Endodermal cell (in vitro differentiated cells): ENCODE measurements around the gene CCDC160. TPM values are rescaled to one million over a fixed set of nuclear protein-coding genes. Genes with fewer than 3 reads are reported as not detected.
A peak's percentile ranks its signal among the peaks of the same experiment; 100 is the strongest.

Experiments used
- DNase-seq: peaks from one replicate; pipeline ENCODE4 v3.0.0-alpha.2; 2017
- H3K27ac ChIP-seq: 2 replicates; pipeline ENCODE4 v1.5.1; 2013; ENCODE audit warnings: mild to moderate bottlenecking, low read depth, low read length, moderate library complexity
- H3K27me3 ChIP-seq: 2 replicates; pipeline ENCODE4 v1.6.1; 2013; ENCODE audit warnings: mild to moderate bottlenecking, low read length, moderate library complexity; ENCODE audit not compliant: insufficient read depth, control insufficient read depth, poor library complexity, severe bottlenecking
- H3K36me3 ChIP-seq: 2 replicates; pipeline ENCODE4 v1.7.0; 2013; ENCODE audit warnings: mild to moderate bottlenecking, low read length, moderate library complexity; ENCODE audit not compliant: control insufficient read depth, insufficient read depth
- H3K4me1 ChIP-seq: one replicate; pipeline ENCODE4 v1.7.0; 2013; ENCODE audit warnings: low read length; ENCODE audit not compliant: control insufficient read depth, insufficient read depth
- H3K4me3 ChIP-seq: 2 replicates; pipeline ENCODE4 v1.5.1; 2013; ENCODE audit warnings: mild to moderate bottlenecking, low read length, moderate library complexity
- H3K9ac ChIP-seq: 2 replicates; pipeline ENCODE4 v1.6.1; 2013; ENCODE audit warnings: mild to moderate bottlenecking, low read length, moderate library complexity; ENCODE audit not compliant: poor library complexity, severe bottlenecking; ENCODE audit errors: extremely low read depth
- H3K9me3 ChIP-seq: 2 replicates; pipeline ENCODE4 v1.6.1; 2013; ENCODE audit warnings: mild to moderate bottlenecking, low read length, moderate library complexity; ENCODE audit not compliant: control insufficient read depth
- H3K27ac Mint-ChIP-seq: 2 replicates; pipeline ENCODE4 v1.8.0; 2020; ENCODE audit warnings: mixed read lengths
- H3K27me3 Mint-ChIP-seq: 2 replicates; pipeline ENCODE4 v1.8.0; 2021; ENCODE audit warnings: mild to moderate bottlenecking, mixed read lengths; ENCODE audit not compliant: insufficient read depth
- H3K36me3 Mint-ChIP-seq: 2 replicates; pipeline ENCODE4 v1.8.0; 2020; ENCODE audit warnings: low read depth, mixed read lengths
- H3K4me1 Mint-ChIP-seq: 2 replicates; pipeline ENCODE4 v1.8.0; 2020; ENCODE audit warnings: mixed read lengths
- H3K4me3 Mint-ChIP-seq: 2 replicates; pipeline ENCODE4 v1.8.0; 2020; ENCODE audit warnings: mild to moderate bottlenecking, moderate library complexity, mixed read lengths
- H3K9me3 Mint-ChIP-seq: 2 replicates; pipeline ENCODE4 v1.8.0; 2020; ENCODE audit warnings: mild to moderate bottlenecking, mixed read lengths
- CTCF ChIP-seq: fragments of 200-600 bp; sonication (generic); conservative IDR thresholded peaks from 2 replicates; pipeline ENCODE4 v1.5.0; 2021; ENCODE audit warnings: antibody characterized with exemption, mild to moderate bottlenecking
- WGBS, 2 experiments: methylation state at CpG; one replicate each; pipeline versions ENCODE4 v1.1.5 to v1.1.7; 2013; ENCODE audit warnings: missing lambda C conversion rate in 2 of 2, mixed read lengths in 1 of 2; ENCODE audit not compliant: insufficient coverage in 1 of 2, insufficient read length in 1 of 2; 5-methylcytosine and 5-hydroxymethylcytosine counted together
- total RNA-seq, 2 donors: library from RNA; stranded (reverse); fragmentation: NEBNext Ultra II Directional in 1 of 2; extraction: Animal tissue kit (Norgen Biotek cat#: 25700) in 1 of 2; gene quantifications; 2 replicates in 1 of 2; 3 replicates in 1 of 2; pipeline ENCODE4 v1.2.1, GENCODE V29; 2021

Gene CCDC160
- total RNA-seq, 2 donors from 2014 or later: 2.9 to 4.7 TPM

GRCh38 chrX:134202561-134202960 lies 34.4 kb upstream of the CCDC160 start:
- H3K4me1 ChIP-seq: no peaks in the 10 kb centered on the region
- peak; percentile 80 for DNase-seq
- 29% methylated on average over 1 of the region's 1 CpG; no CpG with 5 or more reads in 1 of the 2 experiments for WGBS, 2 experiments
- Mint-ChIP-seq H3K4me3 (no peak overlapping the region), H3K27ac (peak overlapping the region; percentile 48), H3K9me3 (peaks cover 60% of the 10 kb centered on the region), H3K4me1 (peaks cover 11% of the 10 kb centered on the region), H3K27me3 (no peaks in the 10 kb centered on the region), H3K36me3 (no peaks in the 10 kb centered on the region)
- no peaks in the 10 kb centered on the region for H3K9me3 ChIP-seq
- TF ChIP-seq CTCF: no peak
- no peak overlapping the region for H3K4me3 ChIP-seq
- no peaks in the 10 kb centered on the region for H3K27me3 ChIP-seq
- H3K36me3 ChIP-seq: no peaks in the 10 kb centered on the region
- H3K27ac ChIP-seq: no peak overlapping the region
- no peak overlapping the region for H3K9ac ChIP-seq

GRCh38 chrX:134206221-134206620 lies 30.8 kb upstream of the CCDC160 start:
- no peak overlapping the region for H3K4me3 Mint-ChIP-seq
- Histone ChIP-seq H3K4me1 (no peaks in the 10 kb centered on the region), H3K9ac (no peak overlapping the region), H3K36me3 (no peaks in the 10 kb centered on the region), H3K27me3 (no peaks in the 10 kb centered on the region), H3K9me3 (peaks cover 5% of the 10 kb centered on the region), H3K27ac (no peak overlapping the region), H3K4me3 (no peak overlapping the region)
- no peaks in the 10 kb centered on the region for H3K27me3 Mint-ChIP-seq
- 44 to 72% methylated on average over 3 of the region's 3 CpGs for WGBS, 2 experiments
- H3K36me3 Mint-ChIP-seq: no peaks in the 10 kb centered on the region
- peaks cover 11% of the 10 kb centered on the region for H3K4me1 Mint-ChIP-seq
- no peak for TF ChIP-seq CTCF
- peaks cover 65% of the 10 kb centered on the region for H3K9me3 Mint-ChIP-seq
- DNase-seq: no peak
- H3K27ac Mint-ChIP-seq: no peak overlapping the region

GRCh38 chrX:134210465-134210864 lies 26.5 kb upstream of the CCDC160 start:
- no peak overlapping the region for H3K4me3 ChIP-seq
- no peaks in the 10 kb centered on the region for H3K36me3 Mint-ChIP-seq
- no peak for TF ChIP-seq CTCF
- H3K4me1 ChIP-seq: no peaks in the 10 kb centered on the region
- no peak overlapping the region for H3K27ac ChIP-seq
- H3K9ac ChIP-seq: no peak overlapping the region
- no peaks in the 10 kb centered on the region for H3K27me3 ChIP-seq
- peaks cover 5% of the 10 kb centered on the region for H3K9me3 ChIP-seq
- H3K36me3 ChIP-seq: no peaks in the 10 kb centered on the region
- H3K4me3 Mint-ChIP-seq: no peak overlapping the region
- peaks cover 53% of the 10 kb centered on the region for H3K9me3 Mint-ChIP-seq
- no peaks in the 10 kb centered on the region for H3K27me3 Mint-ChIP-seq
- no peak overlapping the region for H3K27ac Mint-ChIP-seq
- peaks cover 5% of the 10 kb centered on the region for H3K4me1 Mint-ChIP-seq
- DNase-seq: no peak
